Measurements from ENCODE around the gene VGLL4. TPM values are rescaled to one million over a fixed set of nuclear protein-coding genes. Genes with fewer than 3 reads are reported as not detected.

Gene VGLL4
- total RNA-seq, 4 donors from 2014 or later, result 79.3 to 144 (median 143) TPM

GRCh38 chr3:11508346-11509172 lies 135.2 kb downstream of the VGLL4 start:
- intact Hi-C loops (cut with DNase I; ENCODE audit: low total_unique reads), result no loop called here
- no peak for DNase-seq
- no peaks in the 10 kb centered on the region for H3K36me3 ChIP-seq
- H3K4me1 ChIP-seq, result peaks cover 11 to 12% of the 10 kb centered on the region in 2 donors
- TF ChIP-seq CTCF (IDR thresholded peaks at IDR 0.05), result no peak
- TF ChIP-seq POLR2A (IDR thresholded peaks at IDR 0.05), result no peak
- H3K4me3 ChIP-seq, result no peak overlapping the region
- no peaks in the 10 kb centered on the region for H3K27me3 ChIP-seq
- H3K9me3 ChIP-seq, result no peaks in the 10 kb centered on the region
- peak overlapping the region; percentile 76 to 98 for H3K27ac ChIP-seq

- Histone ChIP-seq H3K4me1 (peaks cover 11 to 12% of the 10 kb centered on the region in 2 donors), H3K4me3 (no peak overlapping the region), H3K27me3 (no peaks in the 10 kb centered on the region), H3K36me3 (no peaks in the 10 kb centered on the region), H3K9me3 (no peaks in the 10 kb centered on the region), H3K27ac (peak overlapping the region; percentile 76 to 98)
- no peak for DNase-seq
- intact Hi-C loops (cut with DNase I; ENCODE audit: low total_unique reads), result no loop called here
- TF ChIP-seq POLR2A (IDR thresholded peaks at IDR 0.05), result no peak
- no peak for TF ChIP-seq CTCF (IDR thresholded peaks at IDR 0.05)
Measured at GRCh38 chr3:11507719-11508118, 136.0 kb downstream of the VGLL4 start.

Small RNA genes within 50 kb of the gene (small RNA-seq; reads per million reads assigned to genes)
- gene AC022001.1, result not detected

Other genes starting within 250 kb of the VGLL4 start
- gene TAMM41, start 203.0 kb upstream of the VGLL4 start, total RNA-seq, result 10 to 100 TPM in 3 of 4 donors, 1 to 10 TPM in 1; 4.9 to 34.6 (median 25.6) TPM